Activated effector memory CD4-positive, alpha-beta T cell treated with anti-CD3 and anti-CD28 coated beads, Interleukin-2, amount 50 U/mL, for 16 hours (primary cell): ENCODE measurements around the gene RABGEF1.
"Not testable (repeated sequence)": the region's sequence is repeated elsewhere in the genome, so short reads cannot be mapped to it uniquely, and the experiment has no call there.

Experiments
- DNase-seq: peaks from one replicate; pipeline ENCODE4 v3.0.0-alpha.2; 2020

Gene RABGEF1

GRCh38 chr7:66816658-66817057 is 76.1 kb downstream of the RABGEF1 start:
- not testable (repeated sequence) for DNase-seq

- DNase-seq = not testable (repeated sequence)
These were observed 76.8 kb downstream of the RABGEF1 start for GRCh38 chr7:66817208-66817795.

- DNase-seq = not testable (repeated sequence)
These were observed 77.4 kb downstream of the RABGEF1 start for GRCh38 chr7:66817956-66818355.

GRCh38 chr7:66824041-66824440 is 83.5 kb downstream of the RABGEF1 start:
- DNase-seq = peak; percentile 50

GRCh38 chr7:66825538-66825937 is 85.0 kb downstream of the RABGEF1 start:
- DNase-seq = peak; percentile 65

GRCh38 chr7:66826649-66827048 is 86.1 kb downstream of the RABGEF1 start:
- peak; percentile 2 for DNase-seq

GRCh38 chr7:66830976-66831375 is 90.4 kb downstream of the RABGEF1 start:
- peak; percentile 16 for DNase-seq

GRCh38 chr7:66832531-66833351 is 92.2 kb downstream of the RABGEF1 start:
- peak; percentile 54 for DNase-seq

GRCh38 chr7:66837007-66837406 is 96.5 kb downstream of the RABGEF1 start:
- peak; percentile 66 for DNase-seq

- DNase-seq = no peak
These were observed 97.1 kb downstream of the RABGEF1 start for GRCh38 chr7:66837661-66838060.

- no peak for DNase-seq
These were observed 99.3 kb downstream of the RABGEF1 start for GRCh38 chr7:66839814-66840213.

- DNase-seq = no peak
These were observed 99.8 kb downstream of the RABGEF1 start for GRCh38 chr7:66840316-66840715.

GRCh38 chr7:66841898-66842297 is 101.4 kb downstream of the RABGEF1 start:
- DNase-seq = peak; percentile 14

- not testable (repeated sequence) for DNase-seq
These were observed 103.0 kb downstream of the RABGEF1 start for GRCh38 chr7:66843492-66843891.

- DNase-seq = peak; percentile 100
These were observed 104.2 kb downstream of the RABGEF1 start for GRCh38 chr7:66844552-66845378.

- DNase-seq = peak; percentile 61
These were observed 105.0 kb downstream of the RABGEF1 start for GRCh38 chr7:66845379-66846095.

GRCh38 chr7:66846096-66846445 is 105.5 kb downstream of the RABGEF1 start:
- DNase-seq = not testable (repeated sequence)

- not testable (repeated sequence) for DNase-seq
These were observed 107.0 kb downstream of the RABGEF1 start for GRCh38 chr7:66847523-66847855.

- no peak for DNase-seq
These were observed 107.6 kb downstream of the RABGEF1 start for GRCh38 chr7:66847879-66848790.

- no peak for DNase-seq
These were observed 118.8 kb downstream of the RABGEF1 start for GRCh38 chr7:66859339-66859738.

GRCh38 chr7:66859794-66860645 is 119.5 kb downstream of the RABGEF1 start:
- DNase-seq = peak; percentile 66
